H1 (cell line): Measurements from ENCODE around the gene SPN. TPM values are rescaled to one million over a fixed set of nuclear protein-coding genes. Genes with fewer than 3 reads are reported as not detected.

Experiments used
- CTCF ChIA-PET: fragments of 300-600 bp; sonication (Branson Sonifier 250); formaldehyde crosslinking; loops from one replicate; lab custom pipeline; 2021; ENCODE audit not compliant: partially characterized antibody; lab: Charles Lee
- POLR2A ChIA-PET: fragments of 300-600 bp; sonication (Branson Sonifier 250); formaldehyde crosslinking; loops from one replicate; lab custom pipeline; 2021; ENCODE audit warnings: inconsistent platforms; ENCODE audit not compliant: partially characterized antibody; lab: Charles Lee
- DNase-seq, 2 experiments: peaks; one replicate each; pipeline versions ENCODE4 v3.0.0 to v3.0.0-alpha.2; 2010 to 2022; ENCODE audit warnings: low spot score in 2 of 2, low read depth in 1 of 2, mixed read lengths in 1 of 2
- FAIRE-seq: peaks from 2 replicates; lab custom pipeline; 2011; peaks lifted over from hg19 to GRCh38; lab: Jason Lieb, UNC
- H2AFZ ChIP-seq: 2 replicates; pipeline ENCODE4 v1.8.1; 2012; ENCODE audit warnings: low read length, inconsistent platforms
- H2AK5ac ChIP-seq: 2 replicates; pipeline ENCODE4 v1.6.1; 2013; ENCODE audit warnings: low read depth, low read length
- H2BK120ac ChIP-seq: replicated peaks from 2 replicates; pipeline ENCODE3; 2013; ENCODE audit warnings: low read depth, low read length, inconsistent platforms
- H2BK12ac ChIP-seq: 2 replicates; pipeline ENCODE4 v1.6.1; 2013; ENCODE audit warnings: low read depth, low read length
- H2BK15ac ChIP-seq: 2 replicates; pipeline ENCODE4 v1.6.1; 2013; ENCODE audit warnings: low read length
- H2BK20ac ChIP-seq: 2 replicates; pipeline ENCODE4 v1.6.1; 2013; ENCODE audit warnings: low read length
- H2BK5ac ChIP-seq: 2 replicates; pipeline ENCODE4 v1.6.1; 2013; ENCODE audit warnings: low read depth, low read length
- H3K14ac ChIP-seq: 2 replicates; pipeline ENCODE4 v1.6.1; 2013; ENCODE audit warnings: inconsistent platforms; ENCODE audit not compliant: insufficient read length
- H3K18ac ChIP-seq: 2 replicates; pipeline ENCODE4 v1.6.1; 2013; ENCODE audit warnings: low read length; ENCODE audit errors: extremely low read depth
- H3K23ac ChIP-seq: 2 replicates; pipeline ENCODE4 v1.6.1; 2013; ENCODE audit warnings: inconsistent platforms; ENCODE audit not compliant: insufficient read length
- H3K23me2 ChIP-seq: 2 replicates; pipeline ENCODE4 v1.6.1; 2013; ENCODE audit warnings: low read depth, low read length
- H3K27ac ChIP-seq: 2 replicates; pipeline ENCODE4 v1.6.1; 2011; ENCODE audit warnings: low read depth, low read length, inconsistent platforms
- H3K27me3 ChIP-seq, 4 experiments: replicated peaks in 1 of 4; 1 replicate in 1 of 4; 2 replicates in 3 of 4; pipeline versions ENCODE4 v1.6.1 to v1.8.1; 2011 to 2013; ENCODE audit warnings: low read length in 3 of 4, mild to moderate bottlenecking in 3 of 4, inconsistent platforms in 2 of 4, mixed read lengths in 2 of 4, moderate library complexity in 1 of 4; ENCODE audit not compliant: control insufficient read depth in 3 of 4, insufficient read depth in 3 of 4; ENCODE audit errors: extremely low read depth in 1 of 4
- H3K36me3 ChIP-seq, 4 experiments: 2 replicates each; pipeline versions ENCODE4 v1.6.1 to v1.8.1; 2011 to 2013; ENCODE audit warnings: mild to moderate bottlenecking in 4 of 4, low read length in 3 of 4, moderate library complexity in 2 of 4, control low read depth in 1 of 4, inconsistent platforms in 1 of 4; ENCODE audit not compliant: insufficient read depth in 4 of 4, control insufficient read depth in 2 of 4
- H3K4ac ChIP-seq: replicated peaks from 2 replicates; pipeline ENCODE3; 2013; ENCODE audit warnings: low read length, low read depth, mixed read lengths, inconsistent platforms; ENCODE audit not compliant: insufficient read length
- H3K4me1 ChIP-seq, 4 experiments: replicated peaks in 1 of 4; 1 replicate in 1 of 4; 2 replicates in 3 of 4; pipeline versions ENCODE4 v1.6.1 to v1.8.1; 2011 to 2013; ENCODE audit warnings: low read length in 3 of 4, inconsistent platforms in 2 of 4, mixed read lengths in 1 of 4; ENCODE audit not compliant: insufficient read depth in 4 of 4, control insufficient read depth in 3 of 4
- H3K4me2 ChIP-seq, 2 experiments: 2 replicates each; pipeline versions ENCODE4 v1.6.1 to v1.8.1; 2011 to 2013; ENCODE audit warnings: low read depth in 2 of 2, low read length in 2 of 2, control low read depth in 1 of 2, inconsistent platforms in 1 of 2, mild to moderate bottlenecking in 1 of 2; ENCODE audit not compliant: insufficient read depth in 1 of 2
- H3K4me3 ChIP-seq, 4 experiments: fragments of 200-600, 300-600 bp in 1 of 4; sonication (generic), shearing (Covaris generic), sonication (Bioruptor Twin) in 1 of 4; 2 replicates each; pipeline versions ENCODE4 v1.5.1 to v1.8.1; 2011 to 2016; ENCODE audit warnings: low read length in 4 of 4, low read depth in 3 of 4, control low read depth in 2 of 4, inconsistent platforms in 2 of 4, mild to moderate bottlenecking in 2 of 4, mixed read lengths in 1 of 4, moderate library complexity in 1 of 4; ENCODE audit not compliant: insufficient read depth in 2 of 4; ENCODE audit errors: extremely low read depth in 1 of 4
- H3K56ac ChIP-seq: replicated peaks from 2 replicates; pipeline ENCODE3; 2013; ENCODE audit warnings: low read depth, mild to moderate bottlenecking, mixed read lengths, low read length, inconsistent platforms; ENCODE audit not compliant: insufficient read length
- H3K79me1 ChIP-seq: 2 replicates; pipeline ENCODE4 v1.6.1; 2013; ENCODE audit warnings: low read depth, low read length, control low read depth
- H3K79me2 ChIP-seq, 2 experiments: 2 replicates each; pipeline versions ENCODE4 v1.6.1 to v1.8.1; 2012 to 2013; ENCODE audit warnings: low read length in 2 of 2, mild to moderate bottlenecking in 2 of 2, inconsistent platforms in 1 of 2; ENCODE audit not compliant: insufficient read depth in 2 of 2, control insufficient read depth in 1 of 2
- H3K9ac ChIP-seq, 4 experiments: replicated peaks in 1 of 4; 1 replicate in 1 of 4; 2 replicates in 3 of 4; pipeline versions ENCODE4 v1.6.1 to v1.8.1; 2011 to 2013; ENCODE audit warnings: low read depth in 3 of 4, low read length in 3 of 4, control low read depth in 2 of 4, mild to moderate bottlenecking in 2 of 4, moderate library complexity in 2 of 4, inconsistent platforms in 1 of 4; ENCODE audit errors: extremely low read depth in 1 of 4
- H3K9me3 ChIP-seq, 2 experiments: 2 replicates each; pipeline versions ENCODE4 v1.6.1 to v1.8.1; 2012 to 2013; ENCODE audit warnings: mild to moderate bottlenecking in 2 of 2, moderate library complexity in 2 of 2, control low read depth in 1 of 2, inconsistent platforms in 1 of 2, low read depth in 1 of 2, low read length in 1 of 2, mixed read lengths in 1 of 2; ENCODE audit not compliant: insufficient read depth in 2 of 2
- H4K20me1 ChIP-seq, 2 experiments: replicated peaks in 1 of 2; 2 replicates each; pipeline versions ENCODE3 to v1.8.1; 2011 to 2013; ENCODE audit warnings: inconsistent platforms in 2 of 2, low read length in 2 of 2, mild to moderate bottlenecking in 1 of 2; ENCODE audit not compliant: insufficient read depth in 2 of 2, control insufficient read depth in 1 of 2
- H4K5ac ChIP-seq: 2 replicates; pipeline ENCODE4 v1.6.1; 2013; ENCODE audit warnings: low read length, low read depth, mixed read lengths, inconsistent platforms; ENCODE audit not compliant: insufficient read length
- H4K8ac ChIP-seq: 2 replicates; pipeline ENCODE4 v1.8.0; 2013; ENCODE audit warnings: mild to moderate bottlenecking, moderate library complexity, low read length, inconsistent platforms; ENCODE audit not compliant: insufficient read depth; ENCODE audit errors: extremely low read depth
- H4K91ac ChIP-seq: replicated peaks from 2 replicates; pipeline ENCODE3; 2013; ENCODE audit warnings: low read length, mixed read lengths, inconsistent platforms; ENCODE audit not compliant: insufficient read length
- BCL11A ChIP-seq, 2 experiments: IDR thresholded peaks; one replicate each; pipeline ENCODE4 v1.6.1; 2011; ENCODE audit warnings: low read depth in 2 of 2, low read length in 2 of 2, mild to moderate bottlenecking in 2 of 2
- BRCA1 ChIP-seq: IDR thresholded peaks from 2 replicates; pipeline ENCODE4 v1.6.1; 2012; ENCODE audit warnings: low read depth, low read length, improper control_type of control experiment
- CEBPB ChIP-seq: IDR thresholded peaks from 2 replicates; pipeline ENCODE4 v1.6.1; 2012; ENCODE audit warnings: low read depth, low read length
- GABPA ChIP-seq: IDR thresholded peaks from 2 replicates; pipeline ENCODE4 v1.6.1; 2011; ENCODE audit warnings: mild to moderate bottlenecking, low read length, moderate library complexity, borderline replicate concordance; ENCODE audit not compliant: insufficient read depth
- MAFK ChIP-seq: IDR thresholded peaks from 2 replicates; pipeline ENCODE4 v1.6.1; 2012; ENCODE audit warnings: low read depth, mild to moderate bottlenecking, improper control_type of control experiment, low read length
- NANOG ChIP-seq: IDR thresholded peaks from 2 replicates; pipeline ENCODE4 v1.6.1; 2011; ENCODE audit warnings: low read length, low read depth, mild to moderate bottlenecking, inconsistent platforms; ENCODE audit not compliant: insufficient read depth, poor library complexity, severe bottlenecking
- PHF8 ChIP-seq: fragments of 200-600 bp; sonication (generic); conservative IDR thresholded peaks from 2 replicates; pipeline ENCODE4 v1.7.1; 2012; ENCODE audit warnings: low read depth, mild to moderate bottlenecking, inconsistent platforms, low read length, moderate library complexity
- POLR2AphosphoS5 ChIP-seq: IDR thresholded peaks from 2 replicates; pipeline ENCODE4 v1.6.1; 2011; ENCODE audit warnings: low read depth, low read length
- SAP30 ChIP-seq: fragments of 300-600 bp; sonication (generic); IDR thresholded peaks from 2 replicates; pipeline ENCODE4 v1.7.1; 2012; ENCODE audit warnings: low read length, moderate library complexity, mild to moderate bottlenecking, inconsistent platforms; ENCODE audit not compliant: insufficient read depth, insufficient replicate concordance
- SP1 ChIP-seq: IDR thresholded peaks from 2 replicates; pipeline ENCODE4 v1.6.1; 2011; ENCODE audit warnings: low read depth, low read length
- TCF12 ChIP-seq: IDR thresholded peaks from 2 replicates; pipeline ENCODE4 v1.6.1; 2011; ENCODE audit warnings: low read depth, mild to moderate bottlenecking, low read length
- WGBS, 2 experiments: shearing (Covaris generic) in 1 of 2; methylation state at CpG; one replicate each; pipeline versions ENCODE4 v1.1.6 to v1.1.7; 2013 to 2015; ENCODE audit warnings: low lambda C conversion rate in 2 of 2, mixed read lengths in 2 of 2, inconsistent platforms in 1 of 2, low coverage in 1 of 2, missing lambda C conversion rate in 1 of 2; ENCODE audit not compliant: insufficient replicate concordance in 2 of 2, insufficient coverage in 1 of 2, insufficient read length in 1 of 2; ENCODE audit errors: extremely low coverage in 1 of 2, missing lambda C conversion rate in 1 of 2; 5-methylcytosine and 5-hydroxymethylcytosine counted together
- polyA plus RNA-seq, 7 experiments: library from polyadenylated mRNA; depleted of rRNA in 3 of 7; stranded (reverse) in 5 of 7; unstranded in 2 of 7; fragments of >200 nt in 5 of 7; fragments of 200-250 nt in 2 of 7; gene quantifications; 1 replicate in 5 of 7; 2 replicates in 1 of 7; 4 replicates in 1 of 7; pipeline versions ENCODE4 v1.2.1 to v1.2.3, GENCODE V29; 2011 to 2013; ENCODE audit warnings: missing spikeins in 2 of 7, mixed read lengths in 2 of 7
- total RNA-seq: library from RNA; stranded (reverse); fragmentation: NEBNext Ultra II Directional; extraction: Animal tissue kit (Norgen Biotek cat#: 25700); gene quantifications from 2 replicates; pipeline ENCODE4 v1.2.1, GENCODE V29; 2021

The SPN gene
- total and polyA plus RNA-seq, 2 of the 8 experiments (the other 6 are each of a cell fraction or from before 2014, with no cell fraction given): 1.5 to 1.8 TPM

- DNase-seq (no peak), FAIRE-seq (no peak)
- Histone ChIP-seq H3K23ac (no peak overlapping the region), H3K79me1 (no peaks in the 10 kb centered on the region), H2AK5ac (no peak overlapping the region), H2BK15ac (no peak overlapping the region), H2AFZ (no peak overlapping the region), H2BK12ac (no peak overlapping the region), H3K9me3 (no peaks in the 10 kb centered on the region), H3K27ac (no peak overlapping the region), H4K20me1 (no peaks in the 10 kb centered on the region), H3K23me2 (no peaks in the 10 kb centered on the region), H3K14ac (no peak overlapping the region), H4K5ac (no peak overlapping the region), H2BK5ac (no peak overlapping the region), H2BK120ac (no peak overlapping the region), H3K36me3 (no peaks in the 10 kb centered on the region), H3K79me2 (no peaks in the 10 kb centered on the region), H3K4me1 (peaks cover 0 to 8% (median 2%) of the 10 kb centered on the region in 4 experiments; a peak in 4 of 7 replicates), H3K4me3 (no peak overlapping the region), H4K8ac (no peak overlapping the region), H3K56ac (no peak overlapping the region), H3K9ac (no peak overlapping the region), H3K4ac (no peak overlapping the region), H3K27me3 (no peaks in the 10 kb centered on the region), H4K91ac (no peak overlapping the region), H3K18ac (no peak overlapping the region; the same call in 1 of the 2 replicates), H3K4me2 (no peak overlapping the region), H2BK20ac (no peak overlapping the region)
- TF ChIP-seq POLR2AphosphoS5 (no peak), GABPA (no peak), NANOG (no peak), SP1 (no peak), SAP30 (no peak), CEBPB (no peak), TCF12 (no peak), MAFK (no peak), BCL11A (IDR thresholded peaks at IDR 0.05; ENCODE audit: low read depth in 2 of 2, low read length in 2 of 2) (no peak), PHF8 (no peak), BRCA1 (no peak)
- ChIA-PET CTCF (interaction anchor here (0.8 to 2.0 kb wide), 7 partner anchors 11 to 56 kb away, joined by 3 to 6 read pairs (median 3); no protein-coding TSS in a partner anchor), POLR2A (interaction anchor here (0.7 to 10.5 kb wide), 4 partner anchors 10 to 54 kb away, joined by 3 to 130 read pairs (median 6); partner anchors contain the start of gene SPN)
- WGBS, 2 experiments: 94% methylated on average over 6 of the region's 6 CpGs; no CpG with 5 or more reads in 1 of the 2 experiments
These were observed 10.5 kb downstream of the SPN start for GRCh38 chr16:29673501-29673900.
